ENCODE data around the gene AFP. TPM values are rescaled to one million over a fixed set of nuclear protein-coding genes. Genes with fewer than 3 reads are reported as not detected.

AFP gene
- total and polyA plus RNA-seq, 2 experiments from 2014 or later: 0.77 to 9.1 TPM

- Histone ChIP-seq H3K9me3 (ENCODE audit: low read depth) (no peaks in the 10 kb centered on the region), H3K4me3 (no peak overlapping the region), H3K36me3 (no peaks in the 10 kb centered on the region), H3K4me1 (ENCODE audit: low read depth) (no peaks in the 10 kb centered on the region), H3K27ac (no peak overlapping the region), H3K27me3 (no peaks in the 10 kb centered on the region)
- TF ChIP-seq CTCF (IDR thresholded peaks at IDR 0.05; ENCODE audit: low read depth, low read length): no peak
- DNase-seq (ENCODE audit: low read depth in 1 of 2, low spot score in 1 of 2): no peak
Observed at GRCh38 chr4:73396304-73396703, 39.7 kb upstream of the AFP start.

- H3K27ac ChIP-seq: no peak overlapping the region
- no peaks in the 10 kb centered on the region for H3K4me1 ChIP-seq (ENCODE audit: low read depth)
- DNase-seq (ENCODE audit: low read depth in 1 of 2, low spot score in 1 of 2): no peak
- H3K27me3 ChIP-seq: no peaks in the 10 kb centered on the region
- H3K36me3 ChIP-seq: no peaks in the 10 kb centered on the region
- no peak overlapping the region for H3K4me3 ChIP-seq
- H3K9me3 ChIP-seq (ENCODE audit: low read depth): no peaks in the 10 kb centered on the region
- no peak for TF ChIP-seq CTCF (IDR thresholded peaks at IDR 0.05; ENCODE audit: low read depth, low read length)
Observed at GRCh38 chr4:73396993-73397972, 38.7 kb upstream of the AFP start.

- Histone ChIP-seq H3K27ac (no peak overlapping the region), H3K4me3 (no peak overlapping the region), H3K36me3 (no peaks in the 10 kb centered on the region), H3K27me3 (no peaks in the 10 kb centered on the region), H3K4me1 (ENCODE audit: low read depth) (no peaks in the 10 kb centered on the region), H3K9me3 (ENCODE audit: low read depth) (no peaks in the 10 kb centered on the region)
- no peak for TF ChIP-seq CTCF (IDR thresholded peaks at IDR 0.05; ENCODE audit: low read depth, low read length)
- no peak for DNase-seq (ENCODE audit: low read depth in 1 of 2, low spot score in 1 of 2)
Observed at GRCh38 chr4:73401412-73401811, 34.6 kb upstream of the AFP start.

GRCh38 chr4:73404042-73404441 lies 32.0 kb upstream of the AFP start, which contains the start of gene ALB:
TSS of gene ALB (plus strand) at chr4:73404287. CDS start at chr4:73404328, 41 bp downstream.
- Histone ChIP-seq H3K27ac (no peak within 1 kb of the TSS), H3K4me3 (no peak within 1 kb of the TSS), H3K27me3 (no peaks in the 10 kb centered on the region), H3K4me1 (ENCODE audit: low read depth) (no peaks in the 10 kb centered on the region), H3K36me3 (no peaks in the 10 kb centered on the region), H3K9me3 (ENCODE audit: low read depth) (no peaks in the 10 kb centered on the region)
- DNase-seq (ENCODE audit: low read depth in 1 of 2, low spot score in 1 of 2): no peak
- no peak for TF ChIP-seq CTCF (IDR thresholded peaks at IDR 0.05; ENCODE audit: low read depth, low read length)

GRCh38 chr4:73404457-73404856 lies 31.6 kb upstream of the AFP start:
- no peaks in the 10 kb centered on the region for H3K36me3 ChIP-seq
- no peaks in the 10 kb centered on the region for H3K4me1 ChIP-seq (ENCODE audit: low read depth)
- TF ChIP-seq CTCF (IDR thresholded peaks at IDR 0.05; ENCODE audit: low read depth, low read length): no peak
- H3K4me3 ChIP-seq: no peak overlapping the region
- no peaks in the 10 kb centered on the region for H3K9me3 ChIP-seq (ENCODE audit: low read depth)
- H3K27me3 ChIP-seq: no peaks in the 10 kb centered on the region
- DNase-seq (ENCODE audit: low read depth in 1 of 2, low spot score in 1 of 2): no peak
- H3K27ac ChIP-seq: no peak overlapping the region
